Astrocyte of the cerebellum (primary cell): Measurements from ENCODE around the gene DENND4A.

Experiments
- DNase-seq: peaks from one replicate; pipeline ENCODE4 v3.0.0-alpha.2; 2011; ENCODE audit warnings: low read depth
- H3K4me3 ChIP-seq: 2 replicates; pipeline ENCODE4 v1.5.1; 2011; ENCODE audit warnings: mild to moderate bottlenecking, low read depth, low read length, moderate library complexity
- CTCF ChIP-seq: IDR thresholded peaks from 2 replicates; pipeline ENCODE4 v1.5.1; 2012; ENCODE audit warnings: low read length, low read depth, moderate library complexity, mild to moderate bottlenecking; ENCODE audit errors: missing control alignments
- in situ Hi-C: cut with HindIII; loops from 2 replicates; pipeline ENCODE4 v1.10.0; 2017; ENCODE audit warnings: low sequenced_read_pairs

DENND4A gene

GRCh38 chr15:65792138-65792987 lies at the start of gene DENND4A:
DENND4A (minus strand) TSS chr15:65792293; CDS start chr15:65756450, 35,843 bp downstream.
- peak; percentile 94 for DNase-seq
- in situ Hi-C loops = no loop called here
- no peak for TF ChIP-seq CTCF
- peak within 1 kb of the TSS; percentile 81 for H3K4me3 ChIP-seq

GRCh38 chr15:65841121-65841930 lies 49.2 kb upstream of the DENND4A start:
- no peak for TF ChIP-seq CTCF
- no peak for DNase-seq
- H3K4me3 ChIP-seq = no peak overlapping the region
- in situ Hi-C loops = no loop called here

- no peak overlapping the region for H3K4me3 ChIP-seq
- no peak for DNase-seq
- in situ Hi-C loops = loop anchor here (5.0 kb wide), 1 partner anchor 32 kb away; no protein-coding TSS in a partner anchor
- TF ChIP-seq CTCF = no peak
Observed at GRCh38 chr15:65839985-65840384, 47.9 kb upstream of the DENND4A start.

GRCh38 chr15:65839354-65839901 lies 47.3 kb upstream of the DENND4A start:
- TF ChIP-seq CTCF = no peak
- in situ Hi-C loops = loop anchor here (5.0 kb wide), 1 partner anchor 33 kb away; no protein-coding TSS in a partner anchor
- H3K4me3 ChIP-seq = no peak overlapping the region
- DNase-seq = no peak

- no peak for DNase-seq
- in situ Hi-C loops = loop anchor here (5.0 kb wide), 1 partner anchor 35 kb away; no protein-coding TSS in a partner anchor
- TF ChIP-seq CTCF = no peak
- no peak overlapping the region for H3K4me3 ChIP-seq
Observed at GRCh38 chr15:65837301-65838294, 45.5 kb upstream of the DENND4A start.
